HCT116 (cell line): ENCODE measurements around the gene CILP2. TPM values are rescaled to one million over a fixed set of nuclear protein-coding genes. Genes with fewer than 3 reads are reported as not detected.

Experiments
- ATAC-seq: fragments of 200-7000 bp; cut with Tn5 transposase; 2 replicates; pipeline ENCODE4 v1.9.1; 2020; ENCODE audit warnings: mild to moderate bottlenecking, moderate library complexity
- BruUV-seq: library from RNA; stranded (reverse); fragments of 400-500 nt; replicated peaks from 2 replicates; lab custom pipeline; 2021; lab: Mats Ljungman, UMichigan
- CTCF ChIA-PET: fragments of 300-600 bp; sonication (Branson Sonifier 250); formaldehyde crosslinking; loops from one replicate; lab custom pipeline; 2021; ENCODE audit warnings: antibody characterized with exemption; lab: Charles Lee
- POLR2A ChIA-PET: fragments of 300-600, 350-600 bp; sonication (Branson Sonifier 250); formaldehyde crosslinking; loops from one replicate; lab custom pipeline; 2021; ENCODE audit warnings: antibody characterized with exemption; lab: Charles Lee
- RAD21 ChIA-PET, 2 experiments: fragments of 300-600 bp; sonication (Branson Sonifier 250); formaldehyde crosslinking; loops; one replicate each; lab custom pipeline; 2023; ENCODE audit warnings: low total read pairs in 2 of 2; ENCODE audit not compliant: uncharacterized antibody in 2 of 2, unreplicated experiment in 2 of 2, low non-redundant PET in 1 of 2; lab: Charles Lee
- DNase-seq: peaks from one replicate; pipeline ENCODE4 v3.0.0-alpha.2; 2010; ENCODE audit warnings: low read depth, low spot score
- H2AFZ ChIP-seq: fragments of 200-600 bp; shearing (Covaris generic), sonication (generic); 2 replicates; pipeline ENCODE4 v1.6.1; 2017; ENCODE audit warnings: low read depth, mixed run types, mixed read lengths, antibody characterized with exemption, low read length; ENCODE audit not compliant: poor library complexity, severe bottlenecking
- H3K27ac ChIP-seq: 2 replicates; pipeline ENCODE4 v1.5.1; 2012; ENCODE audit warnings: low read depth, low read length
- H3K27me3 ChIP-seq: fragments of 200-600 bp; sonication (generic); 2 replicates; pipeline ENCODE4 v1.6.1; 2016; ENCODE audit warnings: mixed run types, low read length, mixed read lengths; ENCODE audit not compliant: insufficient read depth
- H3K36me3 ChIP-seq, 2 experiments: fragments of 200-500 bp in 1 of 2; fragments of 200-600 bp in 1 of 2; sonication (Bioruptor generic) in 1 of 2; sonication (generic) in 1 of 2; 2 replicates each; pipeline versions ENCODE4 v1.5.1 to v1.6.1; 2014 to 2016; ENCODE audit warnings: low read length in 2 of 2, inconsistent platforms in 1 of 2, mixed read lengths in 1 of 2, mixed run types in 1 of 2; ENCODE audit not compliant: insufficient read depth in 2 of 2, control insufficient read depth in 1 of 2
- H3K4me1 ChIP-seq, 2 experiments: fragments of 200-600 bp in 1 of 2; sonication (generic) in 1 of 2; 2 replicates each; pipeline versions ENCODE4 v1.5.1 to v1.6.1; 2012 to 2017; ENCODE audit warnings: low read length in 2 of 2, inconsistent platforms in 1 of 2, mild to moderate bottlenecking in 1 of 2, mixed read lengths in 1 of 2, mixed run types in 1 of 2, moderate library complexity in 1 of 2; ENCODE audit not compliant: insufficient read depth in 2 of 2, control insufficient read depth in 1 of 2
- H3K4me2 ChIP-seq: fragments of 200-600 bp; sonication (generic); 2 replicates; pipeline ENCODE4 v1.6.1; 2017; ENCODE audit warnings: mixed run types, low read length, mixed read lengths
- H3K4me3 ChIP-seq, 2 experiments: fragments of 200-600 bp in 1 of 2; sonication (generic) in 1 of 2; replicated peaks in 1 of 2; 2 replicates each; pipeline ENCODE4 v1.5.1; 2011 to 2016; ENCODE audit warnings: low read length in 2 of 2, control low read depth in 1 of 2, low read depth in 1 of 2, mild to moderate bottlenecking in 1 of 2, mixed read lengths in 1 of 2, mixed run types in 1 of 2
- H3K79me2 ChIP-seq: fragments of 200-600 bp; sonication (generic); 2 replicates; pipeline ENCODE4 v1.6.1; 2017; ENCODE audit warnings: mild to moderate bottlenecking, mixed run types, low read length, moderate library complexity, mixed read lengths; ENCODE audit not compliant: insufficient read depth
- H3K9ac ChIP-seq: fragments of 200-600 bp; sonication (generic); 2 replicates; pipeline ENCODE4 v1.6.1; 2016; ENCODE audit warnings: low read length, mixed read lengths
- H3K9me2 ChIP-seq: fragments of 200-600 bp; sonication (generic), shearing (Covaris generic); 2 replicates; pipeline ENCODE4 v1.6.1; 2017; ENCODE audit warnings: mixed run types, mild to moderate bottlenecking, moderate library complexity; ENCODE audit not compliant: insufficient read depth
- H3K9me3 ChIP-seq, 2 experiments: fragments of 200-500 bp in 1 of 2; fragments of 200-600 bp in 1 of 2; sonication (Bioruptor generic) in 1 of 2; sonication (generic) in 1 of 2; 2 replicates each; pipeline ENCODE4 v1.6.1; 2014 to 2017; ENCODE audit warnings: low read length in 2 of 2, mixed read lengths in 2 of 2, inconsistent platforms in 1 of 2, low read depth in 1 of 2, mild to moderate bottlenecking in 1 of 2, mixed run types in 1 of 2, moderate library complexity in 1 of 2; ENCODE audit not compliant: control insufficient read depth in 1 of 2, insufficient read depth in 1 of 2
- H4K20me1 ChIP-seq: fragments of 200-600 bp; sonication (generic), shearing (Covaris generic); 2 replicates; pipeline ENCODE4 v1.6.1; 2017; ENCODE audit warnings: mixed run types, mild to moderate bottlenecking, moderate library complexity; ENCODE audit not compliant: insufficient read depth
- ATF3 ChIP-seq: IDR thresholded peaks from 2 replicates; pipeline ENCODE4 v1.6.1; 2012
- CTCF ChIP-seq, 3 experiments: fragments of 200-600 bp in 1 of 3; sonication (generic) in 1 of 3; IDR thresholded peaks in 2 of 3; conservative IDR thresholded peaks in 1 of 3; 2 replicates each; pipeline ENCODE4 v1.5.1; 2012 to 2017; ENCODE audit warnings: low read depth in 2 of 3, low read length in 2 of 3, antibody characterized with exemption in 1 of 3, borderline replicate concordance in 1 of 3, control low read depth in 1 of 3, mild to moderate bottlenecking in 1 of 3, mixed read lengths in 1 of 3, mixed run types in 1 of 3, moderate library complexity in 1 of 3; ENCODE audit not compliant: insufficient read depth in 1 of 3
- EGR1 ChIP-seq: IDR thresholded peaks from 2 replicates; pipeline ENCODE4 v1.6.1; 2012; ENCODE audit warnings: low read depth
- JUND ChIP-seq: IDR thresholded peaks from 2 replicates; pipeline ENCODE4 v1.6.1; 2012
- POLR2AphosphoS5 ChIP-seq: IDR thresholded peaks from 2 replicates; pipeline ENCODE4 v1.6.1; 2011; ENCODE audit warnings: mild to moderate bottlenecking, low read depth, low read length, moderate library complexity
- REST ChIP-seq: IDR thresholded peaks from 2 replicates; pipeline ENCODE4 v1.6.1; 2012; ENCODE audit warnings: low read depth
- SP1 ChIP-seq: IDR thresholded peaks from 2 replicates; pipeline ENCODE4 v1.6.1; 2012; ENCODE audit warnings: low read depth
- SRF ChIP-seq: IDR thresholded peaks from 2 replicates; pipeline ENCODE4 v1.6.1; 2012; ENCODE audit warnings: low read depth
- TCF7L2 ChIP-seq: IDR thresholded peaks from 2 replicates; pipeline ENCODE4 v1.7.0; 2011; ENCODE audit warnings: borderline replicate concordance, inconsistent platforms; ENCODE audit not compliant: insufficient read depth, insufficient read length; ENCODE audit errors: extremely low read depth
- ZBTB33 ChIP-seq: IDR thresholded peaks from 2 replicates; pipeline ENCODE4 v1.6.1; 2011; ENCODE audit warnings: mild to moderate bottlenecking, low read length, moderate library complexity; ENCODE audit not compliant: insufficient replicate concordance; ENCODE audit errors: extremely low read depth
- intact Hi-C: fragments of 100-400 bp; cut with micrococcal nuclease; formaldehyde crosslinking; loops from 2 replicates; pipeline ENCODE4 v1.10.0; 2022
- total RNA-seq: library from RNA; stranded (reverse); gene quantifications from one replicate; pipeline ENCODE4 v1.2.1, GENCODE V29; 2021; ENCODE audit not compliant: unreplicated experiment

The CILP2 gene
- total RNA-seq, 1 experiment from 2014 or later, result 13.1 TPM

GRCh38 chr19:19567391-19567790, 29.3 kb downstream of the CILP2 start:
- no peak for TF ChIP-seq JUND
- TF ChIP-seq REST, result no peak
- TF ChIP-seq POLR2AphosphoS5, result no peak
- TF ChIP-seq EGR1, result no peak
- no peak for TF ChIP-seq TCF7L2
- no peak for TF ChIP-seq CTCF (IDR thresholded peaks at IDR 0.05 in 2 of 3, conservative IDR thresholded peaks at IDR 0.05 in 1 of 3; ENCODE audit: borderline replicate concordance in 1 of 3, insufficient read depth in 1 of 3, low read depth in 2 of 3, low read length in 2 of 3)
- TF ChIP-seq ATF3, result no peak
- TF ChIP-seq ZBTB33, result no peak
- TF ChIP-seq SP1, result no peak
- no peak for TF ChIP-seq SRF
- H3K79me2 ChIP-seq, result no peaks in the 10 kb centered on the region
- H3K27me3 ChIP-seq, result no peaks in the 10 kb centered on the region
- ATAC-seq (no peak), DNase-seq (no peak)
- BruUV-seq, result no TSS peak
- ChIA-PET RAD21 (no interaction called here), CTCF (no interaction called here), POLR2A (no interaction called here)
- intact Hi-C loops, result no loop called here
- H3K9ac ChIP-seq, result no peak overlapping the region
- H2AFZ ChIP-seq, result no peak overlapping the region
- H3K36me3 ChIP-seq, result peaks cover 0 to 2% of the 10 kb centered on the region in 2 experiments; a peak in 2 of 4 replicates
- H3K4me3 ChIP-seq, result no peak overlapping the region
- no peaks in the 10 kb centered on the region for H3K4me1 ChIP-seq
- H4K20me1 ChIP-seq, result no peaks in the 10 kb centered on the region
- no peaks in the 10 kb centered on the region for H3K9me2 ChIP-seq
- no peaks in the 10 kb centered on the region for H3K9me3 ChIP-seq
- H3K27ac ChIP-seq, result no peak overlapping the region
- no peak overlapping the region for H3K4me2 ChIP-seq
